ENCODE data around the gene KRTAP10-5.

KRTAP10-5 gene

DNA sequence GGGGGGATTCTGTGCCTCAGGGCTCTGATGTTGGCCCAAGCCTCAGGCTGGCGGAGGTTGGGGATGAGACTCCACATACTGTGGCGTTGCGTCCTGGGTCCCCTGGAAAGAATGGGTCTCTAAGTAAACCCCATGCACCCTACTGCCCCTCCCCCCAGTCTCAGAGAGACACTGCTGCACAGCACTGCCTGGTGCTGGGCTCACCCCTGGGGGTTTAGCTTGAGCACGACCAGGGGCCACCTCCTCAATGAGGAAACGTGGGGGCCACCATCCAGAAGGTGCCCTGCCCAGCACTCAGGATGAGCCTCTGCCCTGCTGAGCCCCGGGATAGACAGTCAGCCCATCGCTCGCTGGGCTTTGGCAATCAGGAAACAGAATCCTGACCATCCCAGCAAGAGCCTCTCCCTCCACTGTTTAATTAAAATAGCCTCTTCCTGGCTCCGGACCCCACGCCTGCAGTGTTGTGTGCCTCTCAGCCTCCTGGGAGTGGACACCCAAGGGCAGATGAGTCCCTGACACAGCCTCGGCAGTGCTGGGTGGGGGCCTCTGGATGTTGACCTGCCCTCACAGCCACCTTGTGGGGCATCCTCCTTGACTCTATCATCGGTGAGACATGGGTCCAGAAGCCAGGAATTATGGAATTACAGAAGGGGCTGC lies 10.4 kb downstream of the KRTAP10-5 start:
- TF ChIP-seq, protein P1, sequence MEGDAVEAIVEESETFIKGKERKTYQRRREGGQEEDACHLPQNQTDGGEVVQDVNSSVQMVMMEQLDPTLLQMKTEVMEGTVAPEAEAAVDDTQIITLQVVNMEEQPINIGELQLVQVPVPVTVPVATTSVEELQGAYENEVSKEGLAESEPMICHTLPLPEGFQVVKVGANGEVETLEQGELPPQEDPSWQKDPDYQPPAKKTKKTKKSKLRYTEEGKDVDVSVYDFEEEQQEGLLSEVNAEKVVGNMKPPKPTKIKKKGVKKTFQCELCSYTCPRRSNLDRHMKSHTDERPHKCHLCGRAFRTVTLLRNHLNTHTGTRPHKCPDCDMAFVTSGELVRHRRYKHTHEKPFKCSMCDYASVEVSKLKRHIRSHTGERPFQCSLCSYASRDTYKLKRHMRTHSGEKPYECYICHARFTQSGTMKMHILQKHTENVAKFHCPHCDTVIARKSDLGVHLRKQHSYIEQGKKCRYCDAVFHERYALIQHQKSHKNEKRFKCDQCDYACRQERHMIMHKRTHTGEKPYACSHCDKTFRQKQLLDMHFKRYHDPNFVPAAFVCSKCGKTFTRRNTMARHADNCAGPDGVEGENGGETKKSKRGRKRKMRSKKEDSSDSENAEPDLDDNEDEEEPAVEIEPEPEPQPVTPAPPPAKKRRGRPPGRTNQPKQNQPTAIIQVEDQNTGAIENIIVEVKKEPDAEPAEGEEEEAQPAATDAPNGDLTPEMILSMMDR (IDR thresholded peaks at IDR 0.05; ENCODE audit: low read depth, low read length, missing control alignments): no peak
- no peak overlapping the region for H3K27ac ChIP-seq
- H3K4me3 ChIP-seq (ENCODE audit: low read depth, low read length): no peak overlapping the region
- in situ Hi-C loops (cut with HindIII; ENCODE audit: low pct_ligation_motif_present, low sequenced_read_pairs): no loop called here
- no peaks in the 10 kb centered on the region for H3K36me3 ChIP-seq (replicated peaks)
- no peaks in the 10 kb centered on the region for H3K27me3 ChIP-seq (replicated peaks)
- no peak for DNase-seq

DNA sequence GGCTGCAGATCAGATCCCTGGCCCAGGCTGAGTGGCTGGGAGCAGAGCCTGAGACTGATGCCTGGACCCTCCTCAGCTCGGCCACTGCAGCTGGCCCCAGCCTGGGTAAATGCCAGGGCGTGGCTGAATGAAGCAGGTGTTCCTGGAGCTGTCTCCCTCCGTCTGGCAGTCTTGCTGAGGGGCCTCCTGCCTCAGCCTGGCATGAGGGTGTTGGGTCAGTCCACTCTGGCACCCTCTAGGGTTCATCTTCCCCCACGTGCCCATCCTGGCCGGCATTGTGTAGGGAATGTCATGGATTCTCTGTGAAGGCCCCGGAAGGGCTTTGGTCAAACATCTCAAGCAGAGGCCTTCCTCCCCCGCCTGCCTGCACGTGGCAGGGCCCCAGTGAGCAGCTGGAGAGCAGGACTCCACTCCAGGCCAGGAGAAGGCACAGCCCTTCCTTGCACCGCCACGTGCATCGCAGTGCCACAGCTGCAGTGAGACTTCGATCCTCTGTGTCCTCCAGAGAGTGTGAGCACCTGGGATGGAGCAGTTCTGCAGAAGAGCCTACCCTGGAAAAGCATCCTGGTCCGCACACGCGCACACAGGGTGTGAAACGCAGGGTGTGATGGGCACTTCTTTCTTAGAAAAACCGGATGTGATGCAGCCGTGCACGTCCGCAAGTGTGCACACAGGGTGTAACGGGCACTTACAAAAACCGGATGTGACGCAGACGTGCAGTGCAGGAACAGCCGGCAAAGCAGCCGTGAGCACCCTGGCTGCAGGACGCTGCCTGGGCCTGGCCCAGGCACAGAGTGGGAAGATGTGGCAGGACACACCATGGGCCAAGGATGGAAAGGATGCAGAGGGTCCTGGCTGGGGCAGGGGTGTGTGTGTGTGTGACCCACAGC lies 11.5 kb downstream of the KRTAP10-5 start:
- H3K27me3 ChIP-seq (replicated peaks): no peaks in the 10 kb centered on the region
- no peak overlapping the region for H3K4me3 ChIP-seq (ENCODE audit: low read depth, low read length)
- in situ Hi-C loops (cut with HindIII; ENCODE audit: low pct_ligation_motif_present, low sequenced_read_pairs): no loop called here
- DNase-seq: no peak
- H3K36me3 ChIP-seq (replicated peaks): no peaks in the 10 kb centered on the region
- H3K27ac ChIP-seq: no peak overlapping the region
- TF ChIP-seq, protein P1 (IDR thresholded peaks at IDR 0.05; ENCODE audit: low read depth, low read length, missing control alignments): no peak

DNA sequence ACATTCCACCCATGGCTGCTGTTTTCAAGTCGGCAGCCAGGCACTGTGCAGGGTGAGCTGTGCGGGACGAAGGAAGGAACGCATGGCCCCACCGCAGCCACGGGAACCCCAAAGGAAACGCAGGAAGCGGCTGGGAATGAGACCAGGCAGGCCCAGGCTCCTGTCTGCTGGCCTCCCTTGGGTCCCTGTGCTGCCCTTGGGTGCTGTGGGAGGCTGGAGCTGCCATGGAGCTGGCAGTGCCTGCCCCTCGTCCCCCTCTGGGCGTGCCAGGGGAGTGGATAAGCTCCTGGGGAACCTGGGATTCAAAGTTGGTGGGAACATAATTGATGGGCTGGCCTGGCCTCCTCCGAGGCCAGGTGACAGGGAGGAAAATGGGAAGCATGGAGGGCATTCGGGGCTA lies 12.1 kb downstream of the KRTAP10-5 start:
- DNase-seq: no peak
- Histone ChIP-seq H3K27me3 (replicated peaks) (no peaks in the 10 kb centered on the region), H3K36me3 (replicated peaks) (no peaks in the 10 kb centered on the region), H3K4me3 (ENCODE audit: low read depth, low read length) (no peak overlapping the region), H3K27ac (no peak overlapping the region)
- in situ Hi-C loops (cut with HindIII; ENCODE audit: low pct_ligation_motif_present, low sequenced_read_pairs): no loop called here
- TF ChIP-seq, protein P1 (IDR thresholded peaks at IDR 0.05; ENCODE audit: low read depth, low read length, missing control alignments): no peak

DNA sequence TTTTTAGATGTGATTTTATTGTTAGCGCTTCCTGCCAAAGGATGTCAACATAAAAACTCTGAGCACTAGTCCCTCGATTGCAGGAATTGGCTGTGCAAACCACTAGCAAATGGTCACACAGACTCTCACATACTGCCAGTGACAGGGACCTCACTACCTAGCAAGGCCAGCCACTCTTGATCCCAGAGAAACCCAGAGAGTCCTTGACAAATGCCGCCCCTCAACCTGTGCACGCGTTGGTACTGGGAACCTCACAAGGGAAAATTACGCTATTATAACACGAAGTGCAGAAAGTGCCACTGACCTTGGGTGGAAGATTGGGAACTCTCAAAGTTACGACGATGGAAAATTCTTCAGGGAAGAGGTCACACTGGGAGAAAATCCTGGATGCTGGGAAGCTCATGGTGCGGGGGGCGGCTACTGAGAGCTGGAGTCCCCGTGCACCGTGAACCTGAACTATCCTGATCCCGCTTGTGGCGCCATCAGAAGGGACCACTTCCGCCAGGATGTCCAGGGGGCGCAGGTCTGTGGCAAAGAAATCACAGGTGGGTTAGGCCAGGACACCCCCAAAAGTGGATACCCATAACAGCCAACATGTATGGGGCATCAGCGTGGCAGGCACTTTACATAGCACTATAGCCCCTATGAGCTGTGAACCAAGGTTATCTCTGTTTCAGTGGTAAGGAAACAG lies 12.8 kb downstream of the KRTAP10-5 start:
- TF ChIP-seq, protein P1 (IDR thresholded peaks at IDR 0.05; ENCODE audit: low read depth, low read length, missing control alignments): no peak
- in situ Hi-C loops (cut with HindIII; ENCODE audit: low pct_ligation_motif_present, low sequenced_read_pairs): no loop called here
- Histone ChIP-seq H3K36me3 (replicated peaks) (no peaks in the 10 kb centered on the region), H3K27me3 (replicated peaks) (no peaks in the 10 kb centered on the region), H3K27ac (no peak overlapping the region), H3K4me3 (ENCODE audit: low read depth, low read length) (no peak overlapping the region)
- no peak for DNase-seq

DNA sequence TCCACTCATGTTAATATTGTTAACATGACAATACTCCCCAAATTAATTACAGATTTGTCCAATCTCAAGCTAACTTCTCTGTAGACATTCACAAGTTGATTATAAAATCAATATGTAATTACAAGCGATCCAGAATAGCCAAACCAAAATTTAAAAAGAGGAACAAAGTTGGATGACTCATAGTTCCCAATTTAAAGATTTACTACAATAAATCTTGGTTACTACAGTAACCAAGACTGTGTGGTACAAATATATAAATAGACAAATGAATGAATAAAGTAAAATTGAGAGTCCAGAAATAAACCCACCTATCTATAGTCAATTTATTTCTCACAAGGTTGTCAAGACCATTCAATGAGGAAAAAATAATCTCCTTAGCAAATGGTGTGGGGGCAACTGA lies 14.0 kb downstream of the KRTAP10-5 start:
- TF ChIP-seq, protein P1 (IDR thresholded peaks at IDR 0.05; ENCODE audit: low read depth, low read length, missing control alignments): no peak
- Histone ChIP-seq H3K4me3 (ENCODE audit: low read depth, low read length) (no peak overlapping the region), H3K27ac (no peak overlapping the region), H3K36me3 (replicated peaks) (no peaks in the 10 kb centered on the region), H3K27me3 (replicated peaks) (no peaks in the 10 kb centered on the region)
- in situ Hi-C loops (cut with HindIII; ENCODE audit: low pct_ligation_motif_present, low sequenced_read_pairs): no loop called here
- no peak for DNase-seq

Measured in brain microvascular endothelial cell (primary cell).